Endometrium (tissue), 2 donors: ENCODE data around the gene GLIPR2.
"Not testable (repeated sequence)": the region's sequence is repeated elsewhere in the genome, so short reads cannot be mapped to it uniquely, and the experiment has no call there.

ENCODE experiments used
- FAIRE-seq: peaks from 2 replicates; lab custom pipeline; 2012; peaks lifted over from hg19 to GRCh38; lab: Jason Lieb, UNC
- donor health status: control.
- donor health status: control.

Gene GLIPR2

DNA sequence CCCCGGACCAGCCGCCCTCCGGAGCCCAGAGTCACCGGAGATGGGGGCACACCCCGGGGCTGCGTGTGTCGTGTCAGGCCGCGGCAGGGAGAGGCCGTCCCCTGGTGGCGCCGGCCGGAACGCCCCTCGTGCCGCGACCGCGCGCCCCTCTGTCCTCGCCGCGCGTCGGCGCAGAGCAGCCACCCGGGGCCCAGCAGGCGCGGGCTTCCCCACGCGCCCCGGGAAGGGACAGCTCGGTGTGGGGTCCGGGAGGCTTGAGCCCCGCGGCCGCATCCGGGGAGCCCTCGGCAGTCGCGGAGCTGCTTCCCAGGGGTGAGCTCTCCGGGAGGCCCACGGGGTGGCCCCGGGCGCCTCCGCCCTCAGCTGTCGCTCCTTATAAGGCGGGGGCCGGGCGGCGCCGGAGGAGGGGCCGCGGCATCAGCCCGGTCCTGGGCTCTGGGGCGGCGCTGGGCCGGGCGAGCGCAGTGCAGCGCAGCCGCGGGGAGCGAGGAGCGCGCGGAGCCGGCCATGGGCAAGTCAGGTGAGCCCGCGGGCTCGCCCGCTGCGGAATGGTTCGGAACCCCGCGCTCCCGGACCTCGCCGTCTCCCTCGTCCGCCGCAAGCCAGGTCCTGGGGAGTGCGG lies at the start of gene GLIPR2:
Gene GLIPR2, plus strand, starts transcription at position 462 of the 622 bp plus-strand sequence. Its CDS starts 46 bp downstream, at position 508.
- FAIRE-seq, result no peak

DNA sequence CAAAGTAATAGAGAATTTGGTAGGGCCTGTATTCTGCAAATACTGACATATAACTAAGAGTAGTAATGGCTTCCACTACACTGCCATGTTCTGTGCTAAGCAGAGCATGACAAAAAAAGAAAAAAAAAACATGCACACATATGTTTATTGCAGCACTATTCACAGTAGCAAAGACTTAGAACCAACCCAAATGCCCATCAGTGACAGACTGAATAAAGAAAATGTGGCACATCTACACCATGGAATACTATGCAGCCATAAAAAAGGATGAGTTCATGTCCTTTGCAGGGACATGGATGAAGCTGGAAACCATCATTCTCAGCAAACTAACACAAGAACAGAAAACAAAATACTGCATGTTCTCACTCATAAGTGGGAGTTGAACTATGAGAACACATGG lies 49.5 kb upstream of the GLIPR2 start:
- not testable (repeated sequence) for FAIRE-seq

- FAIRE-seq, result no peak
Measured at GRCh38 chr9:36088020-36088419, 48.5 kb upstream of the GLIPR2 start.

DNA sequence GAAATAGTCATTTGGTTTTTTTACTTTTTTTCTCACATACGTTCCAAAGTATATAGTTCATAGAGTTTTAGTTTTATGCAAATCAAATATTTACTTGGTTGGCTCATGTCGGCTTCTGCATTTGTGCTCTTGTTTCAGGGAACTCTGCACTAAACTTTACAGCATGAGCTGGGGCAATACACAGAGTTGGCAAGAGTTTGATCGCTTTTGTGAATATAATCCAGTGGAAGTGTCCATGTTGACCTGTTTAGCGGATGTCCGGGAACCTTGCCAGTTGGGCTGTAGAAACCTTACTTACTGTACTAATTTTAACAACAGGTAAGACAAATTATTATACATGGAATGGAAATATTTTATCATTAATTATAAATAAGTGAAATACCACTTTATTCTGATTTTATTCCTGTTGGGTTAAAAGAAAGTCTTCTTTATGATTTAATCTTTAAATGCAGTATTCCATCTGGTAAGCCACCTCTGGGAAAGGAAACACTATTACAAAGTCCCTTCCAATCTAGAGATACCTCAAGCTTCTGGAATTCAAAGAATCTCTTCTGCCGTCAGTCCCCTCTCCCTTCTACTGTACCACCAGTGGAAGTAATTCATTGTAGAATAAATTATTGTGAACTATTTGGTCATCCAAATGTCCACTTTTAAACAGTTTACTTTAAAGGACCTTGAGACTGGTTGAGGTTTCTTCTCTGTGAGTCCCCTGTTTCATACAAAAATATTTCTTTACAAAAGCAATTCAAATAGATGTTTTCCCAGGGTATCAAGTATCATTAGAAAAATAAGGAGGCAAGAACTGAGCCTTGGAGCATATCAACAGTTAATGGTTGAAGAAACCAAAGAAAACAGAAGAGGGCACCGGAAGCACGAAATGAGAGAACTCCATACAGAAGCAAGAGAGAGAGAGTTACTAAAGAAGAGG lies 45.2 kb upstream of the GLIPR2 start:
- FAIRE-seq, result no peak

DNA sequence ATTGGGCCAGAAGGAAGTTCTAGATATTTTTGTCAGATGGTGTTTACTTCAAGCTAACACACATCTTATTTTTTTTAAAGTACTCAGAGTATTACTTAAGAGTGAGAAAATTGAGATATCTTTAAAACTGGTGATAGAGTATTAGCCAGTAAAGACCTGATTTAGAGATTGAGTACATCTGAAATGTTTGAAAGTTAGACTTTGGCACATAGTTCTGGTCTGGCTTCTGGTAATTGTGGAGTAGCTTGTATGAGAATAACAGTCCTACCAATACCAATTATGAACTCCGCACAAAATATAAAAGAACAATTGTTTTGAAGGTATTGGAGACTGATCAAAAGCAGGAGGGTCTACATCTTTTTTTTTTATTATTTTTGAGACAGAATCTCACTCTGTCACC lies 44.5 kb upstream of the GLIPR2 start:
- FAIRE-seq, result no peak

- no peak for FAIRE-seq
Measured at GRCh38 chr9:36092509-36093215, 43.9 kb upstream of the GLIPR2 start.

DNA sequence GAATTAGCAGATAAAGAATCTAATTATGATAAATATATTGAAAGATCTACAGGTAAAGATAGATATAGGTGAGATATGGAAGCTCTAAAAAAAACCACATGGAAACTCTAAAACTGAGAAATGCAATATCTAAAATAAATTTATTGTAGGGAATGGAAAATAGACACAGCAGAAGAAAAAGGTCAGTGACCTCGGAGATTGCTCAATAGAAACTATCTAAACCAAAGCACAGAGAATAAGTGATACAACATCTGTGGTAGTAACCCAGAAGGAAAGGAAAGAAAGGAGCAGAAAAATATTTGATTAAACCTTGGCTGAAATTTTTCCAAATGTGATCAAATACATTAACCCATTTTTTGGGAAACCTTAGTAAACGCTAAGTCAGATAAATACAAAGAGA lies 43.1 kb upstream of the GLIPR2 start:
- no peak for FAIRE-seq

- no peak for FAIRE-seq
Measured at GRCh38 chr9:36099718-36100117, 36.8 kb upstream of the GLIPR2 start.

GRCh38 chr9:36100532-36100931 lies 36.0 kb upstream of the GLIPR2 start:
- no peak for FAIRE-seq

DNA sequence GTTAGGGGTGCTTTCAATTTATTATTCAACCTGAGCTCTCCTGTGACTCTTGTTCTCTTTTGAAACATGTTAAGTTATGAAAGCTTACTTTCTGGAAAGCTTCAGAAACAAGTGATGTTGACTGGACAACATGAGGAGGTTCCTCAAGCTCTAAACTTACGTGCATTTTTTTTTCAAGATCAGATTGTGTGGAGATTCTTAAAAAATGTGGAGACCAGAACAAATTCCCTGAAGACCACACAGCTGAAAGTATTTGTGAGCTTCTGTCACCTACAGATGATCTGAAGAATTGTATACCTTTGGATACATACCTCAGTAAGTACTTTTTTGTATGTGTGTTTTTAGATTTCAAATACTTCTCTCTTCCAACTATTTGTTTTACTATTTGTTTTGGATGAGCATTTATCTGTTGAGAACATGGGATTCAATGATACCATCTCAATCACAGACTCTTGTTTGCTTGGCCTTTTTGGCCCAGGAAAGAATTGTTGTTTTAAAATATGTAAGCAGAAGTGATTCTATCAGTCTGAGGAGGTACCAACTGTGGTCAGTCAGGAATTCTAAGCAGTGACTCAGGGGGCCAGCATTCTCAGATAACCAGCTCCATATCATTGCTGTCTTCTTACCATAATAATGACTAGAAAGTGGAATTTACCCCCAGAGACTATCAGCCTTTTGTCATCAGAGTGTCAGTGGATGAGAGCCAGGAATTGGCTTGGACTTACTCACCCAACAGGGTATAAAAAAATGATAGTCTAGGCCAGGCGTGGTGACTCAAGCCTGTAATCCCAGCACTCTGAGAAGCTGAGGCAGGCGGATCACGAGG lies 34.4 kb upstream of the GLIPR2 start:
- no peak for FAIRE-seq

GRCh38 chr9:36102742-36103495 lies 33.6 kb upstream of the GLIPR2 start:
- FAIRE-seq, result no peak

- no peak for FAIRE-seq
Measured at GRCh38 chr9:36109071-36109470, 27.5 kb upstream of the GLIPR2 start.

- no peak for FAIRE-seq
Measured at GRCh38 chr9:36110434-36110833, 26.1 kb upstream of the GLIPR2 start.

DNA sequence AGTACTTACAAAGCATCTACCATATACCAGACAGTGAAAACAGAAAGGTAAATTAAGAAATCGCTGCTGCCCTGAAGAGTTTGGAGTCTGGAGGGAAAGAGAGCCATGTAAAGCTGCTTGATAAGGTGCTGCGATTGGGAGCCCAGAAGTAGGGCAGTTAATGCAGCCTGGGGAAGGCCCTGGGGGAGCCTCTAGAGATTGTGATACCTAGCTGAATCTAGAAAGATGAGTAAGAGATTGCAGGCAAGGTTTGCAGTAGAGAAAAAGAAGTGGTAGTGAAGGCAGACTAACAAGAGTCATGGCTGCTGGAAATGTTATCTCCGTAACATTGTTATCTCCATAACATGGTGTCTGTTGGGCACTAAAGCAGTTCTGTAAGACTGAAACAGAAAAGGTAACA lies 24.0 kb upstream of the GLIPR2 start:
- FAIRE-seq, result no peak

DNA sequence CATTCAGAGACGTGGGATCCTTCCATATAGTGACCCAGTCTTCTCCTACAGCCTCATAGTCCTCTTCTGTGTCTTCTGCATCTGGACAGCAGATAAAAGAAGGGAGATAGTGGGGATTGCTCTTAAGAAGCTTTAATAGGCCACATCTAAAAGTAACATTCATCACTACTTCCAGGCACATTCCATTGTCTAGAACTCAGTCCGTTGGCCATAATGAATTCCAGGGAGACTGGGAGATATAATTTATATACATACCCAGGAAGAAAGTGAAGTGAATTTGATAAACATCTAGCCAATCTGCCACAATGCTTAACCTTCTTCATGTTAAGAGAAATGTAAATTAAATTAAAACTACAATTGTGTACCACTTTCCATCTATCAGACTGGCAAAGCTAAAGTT lies 22.5 kb upstream of the GLIPR2 start:
- FAIRE-seq, result no peak

DNA sequence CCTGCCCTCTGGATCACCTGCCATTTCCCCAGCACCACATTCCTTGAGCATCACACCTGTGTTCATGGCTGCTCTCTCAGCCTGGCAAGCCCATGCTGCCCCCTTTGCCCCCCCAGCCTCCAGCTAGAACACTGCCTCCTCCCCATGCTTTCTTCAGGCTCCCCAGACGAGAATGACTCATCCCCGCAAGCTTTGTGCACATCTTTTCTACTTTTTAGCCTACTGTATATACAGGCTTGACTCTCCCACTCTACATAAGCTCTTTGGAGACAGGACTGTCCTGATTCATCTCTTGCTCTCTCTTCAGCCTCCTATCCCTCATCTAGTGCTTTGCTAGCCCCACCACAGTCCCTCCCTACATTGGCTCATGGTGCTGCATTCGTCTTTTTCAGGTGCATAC lies 19.9 kb upstream of the GLIPR2 start:
- no peak for FAIRE-seq

- FAIRE-seq, result no peak
Measured at GRCh38 chr9:36118201-36118600, 18.3 kb upstream of the GLIPR2 start.

- no peak for FAIRE-seq
Measured at GRCh38 chr9:36118706-36119105, 17.8 kb upstream of the GLIPR2 start.

DNA sequence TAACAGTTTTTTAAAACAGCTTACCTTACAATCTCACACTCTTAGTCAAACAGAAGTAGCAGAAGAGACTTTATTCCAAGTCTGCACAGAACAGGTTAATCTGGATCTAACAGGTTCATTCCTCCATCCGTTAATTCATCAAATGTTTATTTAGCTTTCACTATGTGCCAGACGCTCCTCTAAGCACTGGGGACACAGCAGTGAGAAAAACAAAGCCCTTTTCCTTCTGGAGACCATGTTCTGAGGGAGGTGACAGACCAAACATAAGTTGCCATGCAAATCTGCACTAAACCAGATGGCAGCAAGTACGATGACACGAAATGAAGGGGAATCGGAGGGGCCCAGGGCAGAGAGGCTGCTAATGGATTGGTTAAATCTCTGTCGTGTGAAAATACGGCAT lies 17.1 kb upstream of the GLIPR2 start:
- no peak for FAIRE-seq

DNA sequence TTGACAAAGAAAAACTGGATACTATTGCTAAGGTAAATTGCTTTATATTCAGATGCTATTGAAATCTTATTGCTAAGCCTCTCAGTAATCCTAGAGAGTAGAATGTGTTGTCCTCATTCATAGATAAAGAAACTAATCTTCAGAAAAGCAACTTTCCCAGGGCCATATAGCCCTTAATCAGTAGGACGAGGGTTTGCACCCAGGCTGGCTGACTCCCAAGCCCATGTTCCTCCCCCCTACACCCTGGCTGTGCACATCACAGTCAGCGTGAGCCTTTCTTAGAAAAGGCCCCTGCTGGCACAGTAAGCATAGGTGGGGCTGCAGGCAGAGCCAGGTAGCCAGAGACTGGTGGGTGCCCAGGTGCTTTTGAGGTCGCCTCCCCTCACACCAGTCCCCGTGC lies 15.8 kb upstream of the GLIPR2 start:
- no peak for FAIRE-seq

DNA sequence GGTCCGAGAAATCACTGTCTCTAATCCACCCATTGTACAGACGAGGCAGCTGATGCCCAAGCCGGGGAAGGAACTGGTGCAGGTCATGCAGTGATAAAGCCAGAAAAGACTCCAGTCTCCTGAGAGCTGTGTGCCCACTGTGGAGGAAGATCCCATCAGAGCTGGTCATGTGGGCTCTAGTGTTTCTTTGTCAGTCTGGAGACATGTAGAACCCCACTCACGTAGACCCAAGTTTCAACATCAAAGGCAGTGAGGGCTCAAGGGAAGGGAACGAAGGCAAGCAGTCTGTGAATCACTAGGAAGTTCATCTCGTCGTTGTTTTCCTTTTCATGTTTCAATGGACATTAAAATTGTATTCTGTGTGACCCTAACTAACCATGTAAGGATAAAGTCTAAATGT lies 14.6 kb upstream of the GLIPR2 start:
- FAIRE-seq, result no peak
